Glutamatergic neuron (in vitro differentiated cells): Measurements from ENCODE around the gene TTC21B. TPM values are rescaled to one million over a fixed set of nuclear protein-coding genes. Genes with fewer than 3 reads are reported as not detected.

Experiments
- DNase-seq: peaks from one replicate; pipeline ENCODE4 v3.0.0; 2022
- H3K27ac Mint-ChIP-seq: one replicate; pipeline ENCODE4 v1.8.0; 2020; ENCODE audit warnings: mild to moderate bottlenecking, mixed read lengths, inconsistent platforms; ENCODE audit not compliant: unreplicated experiment
- H3K27me3 Mint-ChIP-seq: one replicate; pipeline ENCODE4 v1.8.0; 2020; ENCODE audit warnings: mild to moderate bottlenecking, moderate library complexity, mixed read lengths, inconsistent platforms; ENCODE audit not compliant: unreplicated experiment
- H3K36me3 Mint-ChIP-seq: one replicate; pipeline ENCODE4 v1.8.0; 2020; ENCODE audit warnings: mild to moderate bottlenecking, mixed read lengths, inconsistent platforms; ENCODE audit not compliant: unreplicated experiment
- H3K4me1 Mint-ChIP-seq: one replicate; pipeline ENCODE4 v1.8.0; 2020; ENCODE audit warnings: mild to moderate bottlenecking, low read depth, mixed read lengths, inconsistent platforms; ENCODE audit not compliant: unreplicated experiment
- H3K4me3 Mint-ChIP-seq: one replicate; pipeline ENCODE4 v1.8.0; 2020; ENCODE audit warnings: mild to moderate bottlenecking, mixed read lengths, inconsistent platforms; ENCODE audit not compliant: unreplicated experiment
- H3K9me3 Mint-ChIP-seq: one replicate; pipeline ENCODE4 v1.8.0; 2020; ENCODE audit warnings: mild to moderate bottlenecking, moderate library complexity, mixed read lengths, inconsistent platforms; ENCODE audit not compliant: unreplicated experiment
- total RNA-seq: library from RNA; stranded (reverse); fragmentation: NEBNext Ultra II Directional; extraction: Animal tissue kit (Norgen Biotek cat#: 25700); gene quantifications from one replicate; pipeline ENCODE4 v1.2.1, GENCODE V29; 2021; ENCODE audit not compliant: unreplicated experiment
- TF ChIP-seq, protein P1 (sequence below): fragments of 200-600 bp; sonication (generic); IDR thresholded peaks from one replicate; pipeline ENCODE4 v1.5.0; 2021; ENCODE audit not compliant: partially characterized antibody, unreplicated experiment

The TTC21B gene
- total RNA-seq, 1 donor from 2014 or later: 46.2 TPM

DNA sequence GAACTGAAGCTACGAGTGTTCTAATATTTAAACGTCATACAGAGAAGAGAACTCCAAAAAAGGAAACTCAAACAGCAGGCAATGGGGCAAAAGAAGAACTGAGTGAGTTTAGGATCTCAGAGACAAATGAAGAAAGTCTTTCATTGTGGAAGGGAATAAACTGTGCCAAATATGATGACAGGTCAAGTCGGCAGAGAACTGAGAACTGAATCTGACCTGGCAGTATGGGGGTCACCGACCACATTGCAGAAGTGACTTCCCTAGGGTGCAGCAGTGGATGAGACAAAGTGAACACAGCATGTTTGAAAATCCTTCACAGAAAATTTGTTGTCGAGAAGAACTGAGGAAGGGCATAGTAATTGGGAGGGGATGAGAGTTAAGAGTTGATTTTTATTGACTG, 55.9 kb downstream of the TTC21B start:
- no peak overlapping the region for H3K27ac Mint-ChIP-seq
- DNase-seq: no peak
- no peak overlapping the region for H3K4me3 Mint-ChIP-seq
- peaks cover 3% of the 10 kb centered on the region for H3K27me3 Mint-ChIP-seq
- H3K9me3 Mint-ChIP-seq: no peaks in the 10 kb centered on the region
- H3K36me3 Mint-ChIP-seq: peaks cover 5% of the 10 kb centered on the region
- peaks cover 13% of the 10 kb centered on the region for H3K4me1 Mint-ChIP-seq
- TF ChIP-seq, protein P1, sequence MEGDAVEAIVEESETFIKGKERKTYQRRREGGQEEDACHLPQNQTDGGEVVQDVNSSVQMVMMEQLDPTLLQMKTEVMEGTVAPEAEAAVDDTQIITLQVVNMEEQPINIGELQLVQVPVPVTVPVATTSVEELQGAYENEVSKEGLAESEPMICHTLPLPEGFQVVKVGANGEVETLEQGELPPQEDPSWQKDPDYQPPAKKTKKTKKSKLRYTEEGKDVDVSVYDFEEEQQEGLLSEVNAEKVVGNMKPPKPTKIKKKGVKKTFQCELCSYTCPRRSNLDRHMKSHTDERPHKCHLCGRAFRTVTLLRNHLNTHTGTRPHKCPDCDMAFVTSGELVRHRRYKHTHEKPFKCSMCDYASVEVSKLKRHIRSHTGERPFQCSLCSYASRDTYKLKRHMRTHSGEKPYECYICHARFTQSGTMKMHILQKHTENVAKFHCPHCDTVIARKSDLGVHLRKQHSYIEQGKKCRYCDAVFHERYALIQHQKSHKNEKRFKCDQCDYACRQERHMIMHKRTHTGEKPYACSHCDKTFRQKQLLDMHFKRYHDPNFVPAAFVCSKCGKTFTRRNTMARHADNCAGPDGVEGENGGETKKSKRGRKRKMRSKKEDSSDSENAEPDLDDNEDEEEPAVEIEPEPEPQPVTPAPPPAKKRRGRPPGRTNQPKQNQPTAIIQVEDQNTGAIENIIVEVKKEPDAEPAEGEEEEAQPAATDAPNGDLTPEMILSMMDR: no peak

DNA sequence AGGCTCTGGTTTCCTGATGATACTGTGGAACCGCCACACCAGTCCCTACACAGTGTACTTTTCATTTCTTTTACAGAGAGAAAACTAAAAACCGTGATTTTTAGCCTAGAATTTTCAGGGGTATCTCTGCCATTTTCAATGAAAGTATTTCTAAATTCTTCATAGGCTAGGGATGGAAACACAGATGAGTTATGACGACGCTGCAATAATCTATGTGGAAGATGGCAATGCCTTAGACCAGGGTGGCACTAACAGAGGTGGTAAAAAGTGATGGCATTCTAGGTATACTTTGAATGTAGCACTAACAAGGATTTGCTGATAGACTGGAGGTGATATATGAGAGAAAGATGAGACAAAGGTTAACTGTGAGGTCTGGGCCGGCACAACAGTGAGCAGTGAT, 56.5 kb downstream of the TTC21B start:
- no peaks in the 10 kb centered on the region for H3K9me3 Mint-ChIP-seq
- peaks cover 5% of the 10 kb centered on the region for H3K36me3 Mint-ChIP-seq
- H3K27me3 Mint-ChIP-seq: peaks cover 3% of the 10 kb centered on the region
- H3K4me1 Mint-ChIP-seq: peaks cover 13% of the 10 kb centered on the region
- no peak overlapping the region for H3K4me3 Mint-ChIP-seq
- no peak for DNase-seq
- TF ChIP-seq, protein P1: no peak
- no peak overlapping the region for H3K27ac Mint-ChIP-seq

DNA sequence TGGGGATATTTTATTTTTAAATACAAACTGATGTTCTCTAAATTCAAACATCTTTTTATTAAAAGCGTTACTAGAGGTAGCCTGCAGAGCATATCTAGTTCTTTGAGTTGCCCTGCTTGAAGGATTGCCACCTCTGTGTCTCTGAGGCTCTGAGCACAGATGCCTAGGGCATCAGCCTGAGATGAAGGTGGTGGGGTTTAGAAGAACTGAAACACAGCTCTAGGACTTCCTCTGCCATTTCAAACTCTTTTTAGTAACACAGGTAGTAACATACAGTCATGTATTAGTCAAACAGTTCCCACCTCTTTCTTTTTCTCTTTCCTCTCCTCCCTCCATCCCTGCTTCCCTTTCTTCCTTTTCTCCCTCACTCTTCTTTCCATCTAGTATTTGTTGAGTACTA, 57.6 kb downstream of the TTC21B start:
- Mint-ChIP-seq H3K4me1 (peaks cover 13% of the 10 kb centered on the region), H3K9me3 (no peaks in the 10 kb centered on the region), H3K4me3 (no peak overlapping the region), H3K27me3 (peaks cover 3% of the 10 kb centered on the region), H3K36me3 (peaks cover 5% of the 10 kb centered on the region), H3K27ac (no peak overlapping the region)
- TF ChIP-seq, protein P1: no peak
- no peak for DNase-seq

GRCh38 chr2:165893556-165893955, 60.0 kb downstream of the TTC21B start:
- Mint-ChIP-seq H3K4me1 (peaks cover 20% of the 10 kb centered on the region), H3K27me3 (peaks cover 3% of the 10 kb centered on the region), H3K27ac (no peak overlapping the region), H3K9me3 (no peaks in the 10 kb centered on the region), H3K36me3 (peaks cover 5% of the 10 kb centered on the region), H3K4me3 (no peak overlapping the region)
- TF ChIP-seq, protein P1: no peak
- DNase-seq: no peak

GRCh38 chr2:165892526-165892925, 61.0 kb downstream of the TTC21B start:
- DNase-seq: no peak
- Mint-ChIP-seq H3K27me3 (peaks cover 3% of the 10 kb centered on the region), H3K9me3 (no peaks in the 10 kb centered on the region), H3K4me3 (no peak overlapping the region), H3K4me1 (peaks cover 15% of the 10 kb centered on the region), H3K27ac (no peak overlapping the region), H3K36me3 (peaks cover 5% of the 10 kb centered on the region)
- TF ChIP-seq, protein P1: no peak
